GM12892 (cell line): ENCODE data around the gene OR11L1.

Experiments
- DNase-seq: peaks from one replicate; pipeline ENCODE4 v3.0.0; 2011; ENCODE audit not compliant: insufficient read length
- FAIRE-seq: peaks from 2 replicates; lab custom pipeline; 2011; peaks lifted over from hg19 to GRCh38; lab: Jason Lieb, UNC
- POLR2A ChIP-seq: IDR thresholded peaks from 2 replicates; pipeline ENCODE4 v1.6.1; 2011; ENCODE audit warnings: low read depth, low read length, control low read depth
- POLR2AphosphoS5 ChIP-seq: IDR thresholded peaks from 2 replicates; pipeline ENCODE4 v1.6.1; 2011; ENCODE audit warnings: low read depth, low read length, control low read depth
- TAF1 ChIP-seq: IDR thresholded peaks from 2 replicates; pipeline ENCODE4 v1.6.1; 2011; ENCODE audit warnings: low read depth, mild to moderate bottlenecking, control low read depth, low read length, borderline replicate concordance

The OR11L1 gene

DNA sequence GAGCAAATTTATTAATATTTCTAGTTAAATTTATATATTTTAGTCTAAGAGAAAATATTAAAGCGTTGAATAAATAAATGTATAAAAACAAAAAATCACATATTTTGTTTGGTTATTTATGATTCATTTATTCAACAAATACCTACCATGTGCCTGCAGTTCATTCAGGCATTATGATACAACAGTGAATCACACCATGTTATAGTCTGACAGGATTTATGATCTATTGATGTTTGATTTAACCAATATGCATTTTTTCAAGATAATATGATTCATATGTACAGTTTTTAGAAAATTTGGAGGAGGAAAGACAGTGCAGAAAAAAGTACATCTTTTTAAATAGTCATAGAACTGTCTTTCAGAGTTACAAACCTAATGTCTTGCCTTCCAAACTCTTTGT, 7.9 kb upstream of the OR11L1 start:
- FAIRE-seq = no peak
- TF ChIP-seq TAF1 = no peak
- no peak for TF ChIP-seq POLR2AphosphoS5
- TF ChIP-seq POLR2A = no peak
- DNase-seq = no peak

DNA sequence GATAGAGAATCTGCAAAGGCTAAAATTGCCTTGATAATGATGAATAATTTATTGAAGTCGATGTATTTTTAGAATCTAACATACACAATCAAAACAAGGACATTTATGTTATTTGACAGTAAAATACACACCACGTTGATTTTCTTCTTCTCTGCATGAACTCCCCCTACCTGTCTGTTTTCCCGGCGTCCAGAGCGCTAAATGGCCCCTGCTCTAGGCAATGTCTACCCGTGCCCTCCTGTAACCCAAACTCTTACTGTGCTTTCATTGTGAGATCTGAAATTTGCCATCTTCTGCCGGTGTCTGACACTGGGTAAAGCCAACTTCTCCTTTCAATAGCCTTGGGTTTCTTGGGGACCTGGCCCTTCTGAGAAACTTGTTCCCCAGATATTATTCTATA, 6.7 kb upstream of the OR11L1 start:
- no peak for FAIRE-seq
- TF ChIP-seq POLR2AphosphoS5 = no peak
- TF ChIP-seq POLR2A = no peak
- no peak for TF ChIP-seq TAF1
- no peak for DNase-seq

DNA sequence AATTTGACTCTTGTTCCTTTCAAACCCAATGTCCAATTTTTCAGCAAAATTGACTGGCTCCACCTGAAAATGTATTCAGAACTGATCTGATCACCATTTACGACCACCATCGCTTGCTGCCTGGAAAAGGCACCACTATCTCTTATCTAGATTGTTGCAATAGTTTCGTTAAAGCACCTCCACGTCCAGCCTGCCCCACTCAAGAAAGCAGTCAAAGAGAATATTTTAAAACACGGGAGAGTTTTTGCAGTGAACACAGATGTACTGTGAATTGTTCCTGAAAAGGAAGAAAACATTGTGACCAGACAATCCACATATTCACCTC, 4.0 kb upstream of the OR11L1 start:
- no peak for FAIRE-seq
- TF ChIP-seq TAF1 (no peak), POLR2A (no peak), POLR2AphosphoS5 (no peak)
- no peak for DNase-seq

DNA sequence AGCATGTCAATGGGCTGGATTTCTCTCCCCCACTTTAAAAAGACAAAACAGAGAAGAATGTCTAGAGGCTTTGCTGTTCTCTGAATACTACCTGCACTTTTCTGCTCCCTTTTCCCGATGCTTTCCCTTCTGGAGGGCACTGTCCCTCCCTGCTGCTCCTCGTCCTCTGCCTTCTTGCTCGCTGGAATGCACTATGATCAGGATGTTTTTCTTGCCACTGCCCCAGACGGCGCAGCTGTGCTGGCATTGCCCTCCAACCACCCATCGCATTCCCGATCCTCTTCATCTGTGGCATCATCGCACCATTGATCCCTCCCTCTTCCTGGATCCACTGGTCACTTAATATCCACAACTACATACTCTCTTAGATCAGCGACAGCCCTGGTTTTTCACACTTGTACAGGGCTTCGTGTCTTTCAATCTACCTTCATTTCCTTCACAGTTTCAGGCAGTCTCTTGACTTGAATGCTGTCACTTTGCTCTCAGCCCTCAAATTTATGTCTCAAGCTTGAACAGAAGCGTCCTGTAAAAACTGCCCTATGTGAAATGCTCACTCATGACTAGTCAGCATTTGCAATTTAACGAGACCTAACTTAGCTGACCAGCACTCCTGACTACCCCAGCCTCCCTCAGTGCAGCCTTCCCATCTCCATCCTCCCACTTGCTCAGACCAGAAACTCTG, 3.5 kb upstream of the OR11L1 start:
- FAIRE-seq (no peak), DNase-seq (no peak)
- TF ChIP-seq TAF1 = no peak
- no peak for TF ChIP-seq POLR2A
- no peak for TF ChIP-seq POLR2AphosphoS5

DNA sequence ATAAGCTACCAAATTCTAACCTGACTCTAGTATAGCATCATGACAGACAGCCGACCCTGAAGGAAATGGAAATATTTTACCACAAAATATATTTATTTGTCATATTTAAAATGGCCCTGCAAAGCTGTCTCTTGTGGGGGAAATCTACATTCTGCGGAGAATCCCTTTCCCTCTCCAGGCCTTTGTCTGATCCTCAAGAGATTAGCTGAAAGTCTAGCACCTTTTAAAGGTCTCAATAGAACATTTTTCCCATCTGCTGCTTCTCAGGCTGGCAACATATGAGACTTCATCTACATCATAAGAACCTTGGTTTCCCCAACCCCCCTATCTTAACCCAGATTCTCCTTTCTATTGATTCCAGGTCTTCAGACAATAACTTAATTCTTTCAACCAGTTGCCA, 1.7 kb upstream of the OR11L1 start:
- FAIRE-seq (no peak), DNase-seq (no peak)

DNA sequence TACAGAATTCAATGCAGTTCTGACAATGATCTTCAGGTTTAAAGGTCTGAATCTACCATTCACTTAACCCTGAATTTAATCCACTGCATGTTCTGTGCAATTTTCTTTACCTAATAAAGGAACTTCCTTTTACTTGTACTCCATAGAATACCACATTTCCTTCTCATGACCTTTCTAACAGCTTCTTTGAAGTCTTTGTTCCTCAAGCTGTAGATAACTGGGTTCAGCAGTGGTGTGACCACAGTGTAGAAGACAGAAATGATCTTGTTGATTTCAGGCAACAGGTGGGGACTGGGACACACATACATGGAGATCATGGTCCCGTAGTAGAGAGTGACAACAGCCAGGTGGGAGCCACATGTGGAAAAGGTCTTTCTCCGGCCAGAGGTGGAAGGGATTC, 878 bp downstream of the OR11L1 start:
- TF ChIP-seq TAF1 (no peak), POLR2A (no peak), POLR2AphosphoS5 (no peak)
- no peak for DNase-seq
- FAIRE-seq = no peak

More for the DNA sequence above, 1.7 kb upstream of the OR11L1 start:
- TF ChIP-seq POLR2AphosphoS5 = no peak
- TF ChIP-seq POLR2A = no peak
- no peak for TF ChIP-seq TAF1

DNA sequence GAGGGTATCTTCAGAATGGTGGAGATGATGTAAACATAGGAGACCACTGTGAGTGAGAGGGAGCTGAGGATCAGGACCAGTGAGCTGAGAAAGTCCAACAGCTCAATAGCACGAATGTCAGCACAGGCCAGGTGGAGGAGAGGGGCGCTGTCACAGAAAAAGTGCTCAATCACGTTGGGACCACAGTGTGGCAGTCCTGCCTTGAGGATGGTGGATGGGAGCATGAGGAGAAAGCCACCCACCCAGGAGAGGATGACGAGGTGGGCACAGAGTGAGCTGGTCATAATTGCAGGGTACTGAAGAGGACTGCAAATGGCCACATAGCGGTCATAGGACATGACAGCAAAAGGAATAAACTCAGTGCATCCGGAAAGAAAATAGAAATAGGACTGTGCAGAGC, 8.1 kb downstream of the OR11L1 start:
- DNase-seq (no peak), FAIRE-seq (no peak)
- TF ChIP-seq TAF1 = no peak
- no peak for TF ChIP-seq POLR2A
- TF ChIP-seq POLR2AphosphoS5 = no peak

DNA sequence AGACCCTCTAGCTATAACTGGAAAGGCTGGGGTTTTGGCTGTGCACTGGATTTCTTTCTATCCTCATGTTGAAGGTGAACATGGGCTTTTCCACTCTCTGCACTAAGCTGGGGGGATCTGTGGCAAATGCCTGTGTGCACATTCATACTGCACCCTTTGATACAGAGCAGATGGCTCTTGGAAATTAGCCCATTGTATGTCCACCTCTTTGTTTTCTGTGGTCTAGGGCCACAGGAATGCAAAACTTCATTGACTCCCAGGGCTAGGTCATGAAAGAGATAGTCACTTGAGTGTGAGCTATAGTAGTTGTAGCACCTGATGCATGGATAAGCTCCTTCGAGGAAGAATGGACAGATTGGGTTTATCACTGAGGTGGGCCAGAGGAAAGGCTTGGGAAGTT, 12.0 kb downstream of the OR11L1 start:
- no peak for TF ChIP-seq POLR2A
- TF ChIP-seq TAF1 = no peak
- no peak for TF ChIP-seq POLR2AphosphoS5
- DNase-seq (no peak), FAIRE-seq (no peak)

DNA sequence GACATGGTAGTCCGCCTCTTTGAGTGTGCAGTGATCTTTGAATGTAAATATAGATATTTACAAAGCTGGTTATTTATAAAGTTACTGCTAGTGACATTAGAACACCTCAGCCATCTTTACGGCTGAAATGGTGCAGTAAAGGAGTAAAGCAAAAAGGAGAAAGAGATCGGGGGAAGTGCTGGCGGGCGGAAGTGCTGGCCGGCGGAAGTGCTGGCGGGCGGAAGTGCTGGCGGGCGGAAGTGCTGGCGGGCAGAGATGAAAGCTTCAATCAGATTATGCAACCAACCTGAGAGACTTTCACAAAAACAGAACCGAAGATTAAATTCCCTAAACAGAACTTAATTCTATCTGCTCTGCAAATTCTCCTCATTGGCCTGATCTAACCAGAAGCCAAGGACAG, 16.3 kb downstream of the OR11L1 start:
- DNase-seq (no peak), FAIRE-seq (no peak)
- TF ChIP-seq POLR2AphosphoS5 (no peak), POLR2A (no peak), TAF1 (no peak)

DNA sequence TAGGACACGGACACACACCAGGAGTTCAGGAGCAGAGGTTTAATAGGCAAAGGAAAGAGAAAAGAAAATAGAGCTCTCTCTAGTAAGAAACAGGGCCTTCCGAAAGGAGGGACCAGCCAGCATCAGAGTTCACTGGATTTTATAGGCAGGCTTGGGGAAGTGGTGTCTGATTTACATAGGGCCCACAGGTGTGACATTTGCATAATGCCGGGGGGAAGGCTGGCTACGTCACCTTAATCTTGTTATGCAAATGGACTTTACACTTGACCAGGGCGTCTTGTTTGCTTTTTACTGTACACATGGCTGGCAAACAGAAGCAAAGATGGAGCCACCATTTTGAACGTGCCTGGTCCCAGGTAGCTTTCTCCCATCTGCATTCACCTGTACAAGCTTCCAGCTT, 17.7 kb downstream of the OR11L1 start, which contains the start of gene OR14A16:
Gene OR14A16 (minus strand): TSS at position 97 of the 400 bp plus-strand sequence. CDS start 8,390 bp downstream, outside the sequence.
- DNase-seq (no peak), FAIRE-seq (no peak)
- no peak for TF ChIP-seq POLR2A

DNA sequence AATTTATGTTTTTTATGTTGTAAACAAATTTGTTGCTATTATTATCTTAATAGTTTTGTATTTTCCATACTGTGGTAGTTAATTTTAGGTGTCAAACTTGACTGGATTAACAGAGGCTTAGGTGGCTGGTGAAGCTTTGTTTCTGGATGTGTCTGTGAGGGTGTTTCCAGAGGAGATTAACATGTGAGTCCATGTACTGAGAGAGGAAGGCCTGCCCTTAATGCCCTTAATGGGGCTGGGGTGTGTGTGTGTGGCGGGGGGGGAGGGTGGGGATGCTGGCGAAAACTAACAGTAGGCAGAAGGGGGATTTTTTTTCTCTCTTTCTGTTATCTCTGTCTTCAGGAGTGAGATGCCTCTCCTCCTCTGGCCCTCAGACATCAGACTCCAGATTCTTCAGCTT, 19.6 kb downstream of the OR11L1 start:
- DNase-seq (no peak), FAIRE-seq (no peak)
- no peak for TF ChIP-seq POLR2A
- no peak for TF ChIP-seq TAF1
- no peak for TF ChIP-seq POLR2AphosphoS5

DNA sequence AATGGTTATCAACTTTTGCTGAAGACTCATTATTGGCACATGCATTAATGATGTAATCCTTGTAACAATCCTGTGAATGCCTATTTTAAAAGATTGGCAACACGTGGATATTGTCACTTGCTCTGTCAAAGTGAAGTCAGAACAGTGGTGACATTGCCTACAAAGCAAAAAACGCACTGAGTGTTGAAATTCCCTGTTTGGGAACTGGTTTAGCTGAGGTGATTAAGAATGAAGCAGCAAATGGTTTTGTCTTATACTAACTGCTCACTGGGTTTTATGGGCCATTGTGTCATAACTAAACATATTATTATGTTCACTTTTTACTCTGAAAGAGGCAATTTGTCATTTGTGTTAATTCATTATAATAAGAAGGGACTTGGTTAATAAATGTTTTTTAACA, 29.1 kb downstream of the OR11L1 start:
- no peak for FAIRE-seq
- no peak for TF ChIP-seq TAF1

DNA sequence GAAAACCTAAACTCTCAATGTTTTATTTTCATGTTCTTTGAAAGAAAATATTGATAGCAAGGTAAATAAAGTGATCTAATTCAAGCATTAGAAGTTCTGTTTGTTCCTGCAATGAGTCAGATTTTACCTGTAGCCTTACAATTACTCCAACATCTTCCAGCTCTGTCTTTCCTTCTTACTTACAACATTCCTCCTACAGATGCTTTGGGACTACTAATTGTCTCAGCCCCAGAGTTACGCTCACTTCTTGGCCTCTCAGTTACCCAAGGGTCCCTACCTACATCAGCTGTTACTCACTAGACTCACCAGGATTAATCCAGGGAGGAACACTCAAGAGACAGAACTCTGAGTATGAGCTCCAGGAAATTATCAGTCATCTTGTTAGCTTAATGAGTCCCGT, 44.2 kb downstream of the OR11L1 start:
- FAIRE-seq (no peak), DNase-seq (no peak)
- TF ChIP-seq POLR2AphosphoS5 (no peak), TAF1 (no peak), POLR2A (no peak)

More for the DNA sequence above, 29.1 kb downstream of the OR11L1 start:
- no peak for DNase-seq
